C4-2B (cell line): ENCODE measurements around the gene PURB.

Experiments used
- ZFX ChIP-seq: fragments of 450-650 bp; IDR thresholded peaks from 2 replicates; pipeline ENCODE4 v1.6.1; 2017
- TF ChIP-seq, protein P1 (sequence below): fragments of 450-650 bp; conservative IDR thresholded peaks from 2 replicates; pipeline ENCODE4 v1.5.1; 2017; ENCODE audit warnings: mild to moderate bottlenecking

DNA sequence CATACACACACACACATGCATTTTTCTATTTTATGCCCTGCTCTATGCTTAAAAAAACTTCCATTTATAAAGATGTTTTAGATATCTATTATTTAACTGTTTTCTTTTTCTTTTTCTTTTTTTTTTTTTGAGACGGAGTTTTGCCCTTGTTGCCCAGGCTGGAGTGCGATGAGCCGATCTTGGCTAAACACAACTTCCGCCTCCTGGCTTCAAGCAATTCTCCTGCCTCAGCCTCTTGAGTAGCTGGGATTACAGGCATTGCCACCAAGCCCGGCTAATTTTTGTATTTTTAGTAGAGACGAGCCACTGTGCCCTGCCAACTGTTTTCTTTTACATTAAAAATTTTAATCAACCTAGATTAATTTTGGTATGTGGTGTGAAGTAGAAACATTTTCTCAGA is 45.6 kb upstream of the PURB start:
- TF ChIP-seq, protein P1, sequence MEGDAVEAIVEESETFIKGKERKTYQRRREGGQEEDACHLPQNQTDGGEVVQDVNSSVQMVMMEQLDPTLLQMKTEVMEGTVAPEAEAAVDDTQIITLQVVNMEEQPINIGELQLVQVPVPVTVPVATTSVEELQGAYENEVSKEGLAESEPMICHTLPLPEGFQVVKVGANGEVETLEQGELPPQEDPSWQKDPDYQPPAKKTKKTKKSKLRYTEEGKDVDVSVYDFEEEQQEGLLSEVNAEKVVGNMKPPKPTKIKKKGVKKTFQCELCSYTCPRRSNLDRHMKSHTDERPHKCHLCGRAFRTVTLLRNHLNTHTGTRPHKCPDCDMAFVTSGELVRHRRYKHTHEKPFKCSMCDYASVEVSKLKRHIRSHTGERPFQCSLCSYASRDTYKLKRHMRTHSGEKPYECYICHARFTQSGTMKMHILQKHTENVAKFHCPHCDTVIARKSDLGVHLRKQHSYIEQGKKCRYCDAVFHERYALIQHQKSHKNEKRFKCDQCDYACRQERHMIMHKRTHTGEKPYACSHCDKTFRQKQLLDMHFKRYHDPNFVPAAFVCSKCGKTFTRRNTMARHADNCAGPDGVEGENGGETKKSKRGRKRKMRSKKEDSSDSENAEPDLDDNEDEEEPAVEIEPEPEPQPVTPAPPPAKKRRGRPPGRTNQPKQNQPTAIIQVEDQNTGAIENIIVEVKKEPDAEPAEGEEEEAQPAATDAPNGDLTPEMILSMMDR: no peak
- TF ChIP-seq ZFX: no peak
